BLaER1 treated with 17β-estradiol and CSF1 and Interleukin-3, amounts not matched to agents 10 nM and 100 nM (cell line): ENCODE measurements around the gene IRX6.
A peak's percentile ranks its signal among the peaks of the same experiment; 100 is the strongest.

Experiments used
- H3K27ac ChIP-seq, 11 experiments: shearing (Covaris generic); formaldehyde crosslinking; 2 replicates each; pipeline ENCODE4 v1.8.1; 2022
- H3K27me3 ChIP-seq, 11 experiments: shearing (Covaris generic); formaldehyde crosslinking; 2 replicates each; pipeline ENCODE4 v1.8.1; 2022
- H3K36me3 ChIP-seq, 11 experiments: shearing (Covaris generic); formaldehyde crosslinking; 2 replicates each; pipeline ENCODE4 v1.8.1; 2022
- H3K4me1 ChIP-seq, 10 experiments: shearing (Covaris generic); formaldehyde crosslinking; 2 replicates each; pipeline ENCODE4 v1.8.1; 2022
- H3K4me2 ChIP-seq, 11 experiments: shearing (Covaris generic); formaldehyde crosslinking; 2 replicates each; pipeline ENCODE4 v1.8.1; 2022
- H3K4me3 ChIP-seq, 10 experiments: shearing (Covaris generic); formaldehyde crosslinking; 2 replicates each; pipeline ENCODE4 v1.8.1; 2022
- H3K9ac ChIP-seq, 11 experiments: shearing (Covaris generic); formaldehyde crosslinking; 2 replicates each; pipeline ENCODE4 v1.8.1; 2022
- H3K9me3 ChIP-seq, 11 experiments: shearing (Covaris generic); formaldehyde crosslinking; replicated peaks in 1 of 11; 2 replicates each; pipeline ENCODE4 v1.8.1; 2022
- H4K20me1 ChIP-seq, 11 experiments: shearing (Covaris generic); formaldehyde crosslinking; 2 replicates each; pipeline ENCODE4 v1.8.1; 2022
- Cebpa-rat ChIP-seq, 11 experiments: shearing (Covaris generic); IDR thresholded peaks; 2 replicates each; pipeline ENCODE4 v1.8.1; 2022

The IRX6 gene

GRCh38 chr16:55328611-55329569 lies 4.9 kb downstream of the IRX6 start:
- H3K9ac ChIP-seq, result no peak overlapping the region
- H3K9me3 ChIP-seq, result peaks cover 16 to 39% (median 28%) of the 10 kb centered on the region in 11 experiments; a peak in 20 of 22 replicates
- no peaks in the 10 kb centered on the region for H4K20me1 ChIP-seq
- TF ChIP-seq Cebpa-rat (IDR thresholded peaks at IDR 0.05), result no peak
- H3K27ac ChIP-seq, result no peak overlapping the region
- no peaks in the 10 kb centered on the region for H3K36me3 ChIP-seq
- no peak overlapping the region for H3K4me3 ChIP-seq
- peaks cover 0 to 39% (median 27%) of the 10 kb centered on the region in 10 experiments; a peak in 14 of 20 replicates for H3K4me1 ChIP-seq
- no peak overlapping the region for H3K4me2 ChIP-seq
- H3K27me3 ChIP-seq, result peaks cover 0 to 12% (median 0%) of the 10 kb centered on the region in 11 experiments; a peak in 1 of 22 replicates

- Histone ChIP-seq H3K9me3 (peaks cover 16 to 32% (median 23%) of the 10 kb centered on the region in 11 experiments; a peak in 19 of 22 replicates), H3K27me3 (peaks cover 0 to 12% (median 0%) of the 10 kb centered on the region in 11 experiments; a peak in 1 of 22 replicates), H3K4me1 (peaks cover 0 to 45% (median 33%) of the 10 kb centered on the region in 10 experiments; a peak in 14 of 20 replicates), H3K4me2 (no peak overlapping the region; a peak in 1 of 22 replicates), H3K27ac (no peak overlapping the region), H3K9ac (no peak overlapping the region), H3K36me3 (no peaks in the 10 kb centered on the region), H3K4me3 (no peak overlapping the region), H4K20me1 (no peaks in the 10 kb centered on the region)
- no peak for TF ChIP-seq Cebpa-rat (IDR thresholded peaks at IDR 0.05)
Measured at GRCh38 chr16:55329791-55330428, 5.9 kb downstream of the IRX6 start.

DNA sequence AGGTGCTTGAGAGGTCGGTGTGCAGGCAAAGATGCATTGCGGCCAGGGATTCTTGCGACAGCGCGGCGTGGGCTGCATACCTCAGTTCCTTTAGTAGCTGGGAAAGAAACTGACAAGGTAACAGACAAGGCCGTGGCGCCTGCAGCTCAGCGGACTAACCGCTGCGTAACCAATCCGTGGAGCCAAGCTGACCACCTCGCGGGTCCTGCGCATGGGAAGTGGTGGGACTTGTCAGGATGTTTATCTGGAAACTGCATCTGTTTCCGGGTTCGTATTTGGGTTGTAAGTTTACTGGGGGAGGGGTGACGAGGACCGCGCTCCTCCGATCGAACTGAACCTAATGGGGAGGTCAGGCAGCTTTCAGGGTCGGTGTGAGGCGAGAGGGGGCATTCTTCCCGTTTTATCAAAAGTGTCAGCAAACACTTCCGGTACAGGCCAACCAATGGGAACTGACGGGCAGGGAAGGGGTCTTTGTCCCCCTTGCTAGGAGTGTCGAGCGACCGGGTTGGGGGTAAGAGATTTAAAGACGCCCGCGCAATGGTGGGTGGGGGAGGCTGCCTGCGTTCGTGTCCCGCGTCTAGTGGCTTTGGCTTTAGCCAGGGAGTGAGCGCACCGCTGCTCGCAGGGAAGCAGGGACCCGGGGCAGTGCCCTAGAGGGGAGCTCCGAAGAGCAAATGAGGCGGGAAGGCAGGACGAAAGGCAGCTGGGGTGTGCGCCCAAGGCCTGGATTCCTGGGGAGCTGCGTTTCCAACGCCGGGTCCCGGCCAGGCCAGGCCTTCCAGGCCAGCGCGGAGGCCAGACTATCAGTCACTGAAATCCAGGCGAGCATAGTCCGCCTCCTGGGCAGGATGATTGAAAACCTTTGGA lies 7.0 kb downstream of the IRX6 start:
- Histone ChIP-seq H3K9me3 (peaks cover 16 to 32% (median 23%) of the 10 kb centered on the region in 11 experiments; a peak in 18 of 22 replicates), H3K4me1 (peaks cover 0 to 45% (median 33%) of the 10 kb centered on the region in 10 experiments; a peak in 14 of 20 replicates), H3K36me3 (no peaks in the 10 kb centered on the region), H3K4me3 (peak overlapping the region in 4 of 10 experiments; percentile 39 to 52 (median 40); a peak in 2 of 20 replicates), H4K20me1 (no peaks in the 10 kb centered on the region), H3K27ac (peak overlapping the region in 3 of 11 experiments; percentile 31 to 48 (median 47); a peak in 3 of 22 replicates), H3K4me2 (peak overlapping the region in 10 of 11 experiments; percentile 35 to 78 (median 67); a peak in 19 of 22 replicates), H3K9ac (peak overlapping the region in 2 of 11 experiments; percentile 47 to 57; a peak in 4 of 22 replicates), H3K27me3 (peaks cover 0 to 12% (median 0%) of the 10 kb centered on the region in 11 experiments; a peak in 1 of 22 replicates)
- TF ChIP-seq Cebpa-rat (IDR thresholded peaks at IDR 0.05), result no peak

DNA sequence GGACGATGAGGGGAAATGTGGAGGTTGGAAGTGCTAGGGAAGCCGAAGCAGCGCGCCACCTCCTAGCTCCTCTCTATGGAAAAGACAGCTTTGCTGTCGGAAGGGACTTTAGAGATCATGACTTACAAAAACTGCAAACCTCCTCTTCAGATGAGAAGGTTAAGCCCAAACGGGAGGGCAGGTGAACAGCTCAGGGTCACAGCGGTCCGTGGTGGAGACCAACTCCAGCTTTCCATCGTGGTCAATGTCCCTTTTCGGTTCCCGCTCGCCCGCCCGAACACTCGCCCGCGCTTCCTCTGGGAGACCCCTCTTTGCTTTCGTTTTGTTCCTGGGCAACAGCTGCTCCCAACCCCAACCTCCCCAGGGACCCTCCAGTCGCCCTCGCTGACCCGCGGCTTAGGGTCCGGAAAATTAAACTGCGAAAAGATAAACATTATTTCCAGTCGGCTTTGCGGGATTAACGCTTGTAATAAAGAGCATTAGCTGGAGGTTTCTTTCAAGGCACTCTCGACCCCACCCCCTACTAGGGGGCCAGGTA lies 7.7 kb downstream of the IRX6 start:
- H3K27me3 ChIP-seq, result peaks cover 0 to 12% (median 0%) of the 10 kb centered on the region in 11 experiments; a peak in 1 of 22 replicates
- TF ChIP-seq Cebpa-rat (IDR thresholded peaks at IDR 0.05), result no peak

GRCh38 chr16:55333684-55334083 lies 9.7 kb downstream of the IRX6 start:
- Histone ChIP-seq H3K9ac (no peak overlapping the region), H3K36me3 (no peaks in the 10 kb centered on the region), H3K4me2 (peak overlapping the region in 9 of 11 experiments; percentile 19 to 78 (median 48); a peak in 9 of 22 replicates), H3K4me1 (peaks cover 0 to 45% (median 33%) of the 10 kb centered on the region in 10 experiments; a peak in 14 of 20 replicates), H3K27me3 (peaks cover 0 to 12% (median 0%) of the 10 kb centered on the region in 11 experiments; a peak in 1 of 22 replicates), H3K9me3 (peaks cover 16 to 28% (median 22%) of the 10 kb centered on the region in 11 experiments; a peak in 18 of 22 replicates), H3K4me3 (no peak overlapping the region), H3K27ac (peak overlapping the region in 2 of 11 experiments; percentile 3 to 51; a peak in 2 of 22 replicates), H4K20me1 (no peaks in the 10 kb centered on the region)
- TF ChIP-seq Cebpa-rat (IDR thresholded peaks at IDR 0.05), result peak in 1 of 11 experiments; percentile 34; a peak in 2 of 22 replicates

More for the DNA sequence above, 7.7 kb downstream of the IRX6 start:
- H3K4me1 ChIP-seq, result peaks cover 0 to 45% (median 33%) of the 10 kb centered on the region in 10 experiments; a peak in 14 of 20 replicates
- H3K36me3 ChIP-seq, result no peaks in the 10 kb centered on the region
- peak overlapping the region in 7 of 10 experiments; percentile 12 to 52 (median 40); a peak in 7 of 20 replicates for H3K4me3 ChIP-seq
- peak overlapping the region in 5 of 11 experiments; percentile 34 to 57 (median 46); a peak in 7 of 22 replicates for H3K9ac ChIP-seq
- H4K20me1 ChIP-seq, result no peaks in the 10 kb centered on the region
- peaks cover 16 to 32% (median 23%) of the 10 kb centered on the region in 11 experiments; a peak in 18 of 22 replicates for H3K9me3 ChIP-seq
- H3K27ac ChIP-seq, result peak overlapping the region in 4 of 11 experiments; percentile 31 to 51 (median 48); a peak in 4 of 22 replicates
- H3K4me2 ChIP-seq, result peak overlapping the region; percentile 35 to 78 (median 66)

GRCh38 chr16:55338646-55339045 lies 14.6 kb downstream of the IRX6 start:
- Histone ChIP-seq H3K27me3 (no peaks in the 10 kb centered on the region), H3K4me3 (no peak overlapping the region), H3K27ac (no peak overlapping the region), H3K9ac (no peak overlapping the region), H3K36me3 (no peaks in the 10 kb centered on the region), H3K9me3 (peaks cover 0 to 9% (median 0%) of the 10 kb centered on the region in 11 experiments; a peak in 1 of 22 replicates), H3K4me2 (peak overlapping the region in 1 of 11 experiments; percentile 18; a peak in 1 of 22 replicates), H3K4me1 (peaks cover 0 to 25% (median 8%) of the 10 kb centered on the region in 10 experiments; a peak in 14 of 20 replicates), H4K20me1 (no peaks in the 10 kb centered on the region)
- no peak for TF ChIP-seq Cebpa-rat (IDR thresholded peaks at IDR 0.05)

- Histone ChIP-seq H3K4me3 (no peak overlapping the region), H3K9ac (no peak overlapping the region), H3K4me2 (peak overlapping the region in 2 of 11 experiments; percentile 27 to 33; a peak in 4 of 22 replicates), H3K27me3 (no peaks in the 10 kb centered on the region), H3K36me3 (no peaks in the 10 kb centered on the region), H3K4me1 (peaks cover 0 to 25% (median 3%) of the 10 kb centered on the region in 10 experiments; a peak in 8 of 20 replicates), H3K27ac (no peak overlapping the region), H3K9me3 (peaks cover 0 to 9% (median 0%) of the 10 kb centered on the region in 11 experiments; a peak in 1 of 22 replicates), H4K20me1 (no peaks in the 10 kb centered on the region)
- no peak for TF ChIP-seq Cebpa-rat (IDR thresholded peaks at IDR 0.05)
Measured at GRCh38 chr16:55340445-55340844, 16.4 kb downstream of the IRX6 start.
